ENCODE data around the gene MAPK8. TPM values are rescaled to one million over a fixed set of nuclear protein-coding genes. Genes with fewer than 3 reads are reported as not detected.

MAPK8 gene
- total RNA-seq, 4 donors from 2014 or later, result 13.6 to 182 (median 41.7) TPM

GRCh38 chr10:48467669-48468068 is 161.2 kb downstream of the MAPK8 start:
- no peak overlapping the region for H3K27ac ChIP-seq
- intact Hi-C loops (cut with DNase I; ENCODE audit: low total_unique reads), result no loop called here
- no peaks in the 10 kb centered on the region for H3K36me3 ChIP-seq
- TF ChIP-seq CTCF (IDR thresholded peaks at IDR 0.05), result no peak
- TF ChIP-seq POLR2A (IDR thresholded peaks at IDR 0.05), result no peak
- no peak overlapping the region for H3K4me3 ChIP-seq
- no peaks in the 10 kb centered on the region for H3K9me3 ChIP-seq
- no peak for DNase-seq
- H3K4me1 ChIP-seq, result peaks cover 0 to 5% of the 10 kb centered on the region in 2 donors
- no peaks in the 10 kb centered on the region for H3K27me3 ChIP-seq

GRCh38 chr10:48468130-48468790 is 161.8 kb downstream of the MAPK8 start:
- intact Hi-C loops (cut with DNase I; ENCODE audit: low total_unique reads), result no loop called here
- H3K36me3 ChIP-seq, result no peaks in the 10 kb centered on the region
- no peak overlapping the region for H3K27ac ChIP-seq
- DNase-seq, result no peak
- H3K9me3 ChIP-seq, result no peaks in the 10 kb centered on the region
- no peaks in the 10 kb centered on the region for H3K27me3 ChIP-seq
- no peak for TF ChIP-seq CTCF (IDR thresholded peaks at IDR 0.05)
- TF ChIP-seq POLR2A (IDR thresholded peaks at IDR 0.05), result no peak
- H3K4me3 ChIP-seq, result no peak overlapping the region
- peaks cover 0 to 5% of the 10 kb centered on the region in 2 donors for H3K4me1 ChIP-seq

DNA sequence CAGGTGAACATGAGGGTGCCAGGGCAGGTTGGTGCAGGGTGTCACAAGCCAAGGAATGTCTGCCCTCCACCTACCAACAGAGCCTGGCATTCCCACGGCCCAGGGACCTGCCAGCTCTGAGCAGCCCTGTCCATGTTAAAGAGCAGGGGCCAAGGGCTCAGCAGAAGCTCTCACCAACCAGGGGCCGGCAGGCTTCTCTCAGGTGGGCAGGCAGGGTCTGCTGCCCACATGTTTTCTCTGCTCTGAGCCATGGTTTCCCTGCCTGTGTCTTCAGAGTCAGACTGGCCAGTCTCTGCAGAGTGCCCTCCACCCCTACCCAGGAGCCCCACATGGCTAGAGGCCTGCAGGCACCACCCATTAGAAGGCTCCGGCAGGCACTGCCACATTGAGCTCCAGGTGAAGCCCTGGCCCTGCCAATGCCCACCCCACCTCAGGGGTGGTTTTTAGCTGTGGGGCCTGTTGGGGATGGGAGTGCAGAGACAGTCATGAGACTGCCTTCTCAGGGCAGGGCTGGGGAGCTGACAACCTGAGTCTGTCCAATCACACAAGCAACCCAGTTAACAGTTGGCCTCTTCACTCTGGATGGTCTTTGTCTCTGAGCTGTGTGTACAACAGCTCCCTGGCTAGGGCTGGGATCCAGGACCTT is 162.5 kb downstream of the MAPK8 start:
- intact Hi-C loops (cut with DNase I; ENCODE audit: low total_unique reads), result no loop called here
- Histone ChIP-seq H3K36me3 (no peaks in the 10 kb centered on the region), H3K4me1 (peaks cover 0 to 5% of the 10 kb centered on the region in 2 donors), H3K27ac (no peak overlapping the region), H3K27me3 (no peaks in the 10 kb centered on the region), H3K4me3 (no peak overlapping the region), H3K9me3 (no peaks in the 10 kb centered on the region)
- no peak for TF ChIP-seq CTCF (IDR thresholded peaks at IDR 0.05)
- DNase-seq, result peak in 1 of 2 donors; percentile 7

- no peaks in the 10 kb centered on the region for H3K9me3 ChIP-seq
- H3K4me1 ChIP-seq, result peaks cover 0 to 3% of the 10 kb centered on the region in 2 donors
- TF ChIP-seq CTCF (IDR thresholded peaks at IDR 0.05) (no peak), POLR2A (IDR thresholded peaks at IDR 0.05) (no peak)
- no peak overlapping the region for H3K27ac ChIP-seq
- peak in 1 of 2 donors; percentile 6 for DNase-seq
- H3K36me3 ChIP-seq, result no peaks in the 10 kb centered on the region
- H3K27me3 ChIP-seq, result no peaks in the 10 kb centered on the region
- intact Hi-C loops (cut with DNase I; ENCODE audit: low total_unique reads), result no loop called here
- H3K4me3 ChIP-seq, result no peak overlapping the region
Observed at GRCh38 chr10:48469516-48470020, 163.1 kb downstream of the MAPK8 start.
